ENCODE data around the gene RSPH10B2. TPM values are rescaled to one million over a fixed set of nuclear protein-coding genes. Genes with fewer than 3 reads are reported as not detected.

RSPH10B2 gene
- total and polyA plus RNA-seq, 2 of the 13 experiments (the other 11 are each of a cell fraction or from before 2014, with no cell fraction given): 0.31 TPM; not detected in 1

DNA sequence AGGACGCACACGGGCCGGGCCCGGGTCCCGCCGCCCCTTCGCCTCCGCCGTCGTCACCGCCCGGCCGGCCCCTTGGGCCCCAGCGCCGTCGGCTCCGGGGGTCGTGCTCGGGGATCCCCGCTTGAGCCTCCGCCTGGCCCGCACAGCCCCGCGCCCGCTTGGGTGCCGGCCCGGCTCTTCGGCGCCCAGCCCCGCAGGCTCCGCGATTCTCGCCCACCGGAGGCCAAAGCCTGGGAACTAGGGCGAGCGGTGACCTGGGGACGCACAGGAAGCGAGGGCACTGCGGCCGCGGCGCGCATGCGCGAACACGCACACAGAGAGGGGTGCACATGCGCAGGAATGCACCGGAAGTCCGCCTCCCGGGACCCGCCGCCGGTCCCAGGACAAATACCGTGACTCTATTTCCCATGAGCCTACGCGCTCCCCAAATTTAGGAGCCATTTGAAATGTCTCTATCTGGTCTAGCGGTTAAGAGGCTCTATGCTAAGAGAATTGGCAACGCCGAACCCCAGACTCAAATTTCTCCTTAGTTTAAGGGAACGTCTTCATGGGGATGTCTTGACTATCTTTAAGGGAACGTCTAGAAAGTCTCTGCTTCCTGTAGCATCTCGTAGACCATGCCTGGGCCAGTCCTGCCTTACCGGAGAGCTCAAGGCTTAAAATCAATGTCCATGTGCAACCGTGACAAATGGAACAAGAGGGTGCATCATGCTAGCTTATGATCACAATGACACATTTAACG, 47.1 kb upstream of the RSPH10B2 start, which contains the start of gene ZNF12 (continued):
- TF ChIP-seq, protein P1, sequence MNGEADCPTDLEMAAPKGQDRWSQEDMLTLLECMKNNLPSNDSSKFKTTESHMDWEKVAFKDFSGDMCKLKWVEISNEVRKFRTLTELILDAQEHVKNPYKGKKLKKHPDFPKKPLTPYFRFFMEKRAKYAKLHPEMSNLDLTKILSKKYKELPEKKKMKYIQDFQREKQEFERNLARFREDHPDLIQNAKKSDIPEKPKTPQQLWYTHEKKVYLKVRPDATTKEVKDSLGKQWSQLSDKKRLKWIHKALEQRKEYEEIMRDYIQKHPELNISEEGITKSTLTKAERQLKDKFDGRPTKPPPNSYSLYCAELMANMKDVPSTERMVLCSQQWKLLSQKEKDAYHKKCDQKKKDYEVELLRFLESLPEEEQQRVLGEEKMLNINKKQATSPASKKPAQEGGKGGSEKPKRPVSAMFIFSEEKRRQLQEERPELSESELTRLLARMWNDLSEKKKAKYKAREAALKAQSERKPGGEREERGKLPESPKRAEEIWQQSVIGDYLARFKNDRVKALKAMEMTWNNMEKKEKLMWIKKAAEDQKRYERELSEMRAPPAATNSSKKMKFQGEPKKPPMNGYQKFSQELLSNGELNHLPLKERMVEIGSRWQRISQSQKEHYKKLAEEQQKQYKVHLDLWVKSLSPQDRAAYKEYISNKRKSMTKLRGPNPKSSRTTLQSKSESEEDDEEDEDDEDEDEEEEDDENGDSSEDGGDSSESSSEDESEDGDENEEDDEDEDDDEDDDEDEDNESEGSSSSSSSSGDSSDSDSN (CRISPR knock-in tag; IDR thresholded peaks at IDR 0.05): peak; percentile 83
- TF ChIP-seq, protein P2, sequence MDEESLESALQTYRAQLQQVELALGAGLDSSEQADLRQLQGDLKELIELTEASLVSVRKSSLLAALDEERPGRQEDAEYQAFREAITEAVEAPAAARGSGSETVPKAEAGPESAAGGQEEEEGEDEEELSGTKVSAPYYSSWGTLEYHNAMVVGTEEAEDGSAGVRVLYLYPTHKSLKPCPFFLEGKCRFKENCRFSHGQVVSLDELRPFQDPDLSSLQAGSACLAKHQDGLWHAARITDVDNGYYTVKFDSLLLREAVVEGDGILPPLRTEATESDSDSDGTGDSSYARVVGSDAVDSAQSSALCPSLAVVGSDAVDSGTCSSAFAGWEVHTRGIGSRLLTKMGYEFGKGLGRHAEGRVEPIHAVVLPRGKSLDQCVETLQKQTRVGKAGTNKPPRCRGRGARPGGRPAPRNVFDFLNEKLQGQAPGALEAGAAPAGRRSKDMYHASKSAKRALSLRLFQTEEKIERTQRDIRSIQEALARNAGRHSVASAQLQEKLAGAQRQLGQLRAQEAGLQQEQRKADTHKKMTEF (CRISPR knock-in tag; IDR thresholded peaks at IDR 0.05): peak; percentile 67; the same call in 1 of the 2 replicates
- TF ChIP-seq, protein P3, sequence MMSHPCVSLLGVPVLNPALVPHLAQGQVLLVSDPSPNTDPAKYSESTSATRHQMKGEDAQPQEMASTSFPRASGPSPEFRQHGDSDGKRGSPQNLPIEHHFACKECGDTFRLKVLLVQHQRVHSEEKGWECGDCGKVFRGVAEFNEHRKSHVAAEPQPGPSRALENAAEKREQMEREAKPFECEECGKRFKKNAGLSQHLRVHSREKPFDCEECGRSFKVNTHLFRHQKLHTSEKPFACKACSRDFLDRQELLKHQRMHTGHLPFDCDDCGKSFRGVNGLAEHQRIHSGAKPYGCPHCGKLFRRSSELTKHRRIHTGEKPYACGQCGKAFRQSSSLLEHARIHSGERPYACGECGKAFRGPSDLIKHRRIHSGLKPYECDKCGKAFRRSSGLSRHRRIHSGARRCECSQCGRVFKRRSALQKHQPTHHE (CRISPR knock-in tag; IDR thresholded peaks at IDR 0.05; ENCODE audit: borderline replicate concordance): no peak; the same call in 1 of the 2 replicates
- TF ChIP-seq ZNF354B (CRISPR knock-in tag; IDR thresholded peaks at IDR 0.05) (no peak), CAMTA2 (CRISPR knock-in tag; IDR thresholded peaks at IDR 0.05; ENCODE audit: borderline replicate concordance) (0 out of 2 replicates have a peak, but pooled peaks have one; percentile 19), SMARCC2 (IDR thresholded peaks at IDR 0.05) (no peak), AHR (CRISPR knock-in tag; IDR thresholded peaks at IDR 0.05) (peak; percentile 58; the same call in 1 of the 2 replicates), ERF (CRISPR knock-in tag; IDR thresholded peaks at IDR 0.05) (peak; percentile 75), ZNF788 (CRISPR knock-in tag; IDR thresholded peaks at IDR 0.05; ENCODE audit: borderline replicate concordance) (no peak), ZNF180 (CRISPR knock-in tag; IDR thresholded peaks at IDR 0.05; ENCODE audit: borderline replicate concordance, low read depth) (no peak), FIP1L1 (IDR thresholded peaks at IDR 0.05; ENCODE audit: borderline replicate concordance, insufficient read depth, low read depth, low read length) (no peak), STAT5B (CRISPR knock-in tag; IDR thresholded peaks at IDR 0.05) (no peak), ZNF670 (CRISPR knock-in tag; IDR thresholded peaks at IDR 0.05; ENCODE audit: borderline replicate concordance) (peak; percentile 80; the same call in 1 of the 2 replicates), CREB1 (IDR thresholded peaks at IDR 0.05) (0 out of 2 replicates have a peak, but pooled peaks have one; percentile 1), CREB1 (CRISPR knock-in tag; IDR thresholded peaks at IDR 0.05) (no peak), SRSF4 (IDR thresholded peaks at IDR 0.05; ENCODE audit: low read depth, low read length, poor library complexity, severe bottlenecking) (no peak), ZNF674 (CRISPR knock-in tag; IDR thresholded peaks at IDR 0.05; ENCODE audit: low read depth) (no peak), ZFP37 (CRISPR knock-in tag; IDR thresholded peaks at IDR 0.05; ENCODE audit: borderline replicate concordance) (no peak), NR2F6 (IDR thresholded peaks at IDR 0.05) (no peak), NR2F6 (CRISPR knock-in tag; IDR thresholded peaks at IDR 0.05) (0 out of 2 replicates have a peak, but pooled peaks have one; percentile 22), SUZ12 (IDR thresholded peaks at IDR 0.05; ENCODE audit: low read depth, low read length) (no peak)
- TF ChIP-seq, protein P4, sequence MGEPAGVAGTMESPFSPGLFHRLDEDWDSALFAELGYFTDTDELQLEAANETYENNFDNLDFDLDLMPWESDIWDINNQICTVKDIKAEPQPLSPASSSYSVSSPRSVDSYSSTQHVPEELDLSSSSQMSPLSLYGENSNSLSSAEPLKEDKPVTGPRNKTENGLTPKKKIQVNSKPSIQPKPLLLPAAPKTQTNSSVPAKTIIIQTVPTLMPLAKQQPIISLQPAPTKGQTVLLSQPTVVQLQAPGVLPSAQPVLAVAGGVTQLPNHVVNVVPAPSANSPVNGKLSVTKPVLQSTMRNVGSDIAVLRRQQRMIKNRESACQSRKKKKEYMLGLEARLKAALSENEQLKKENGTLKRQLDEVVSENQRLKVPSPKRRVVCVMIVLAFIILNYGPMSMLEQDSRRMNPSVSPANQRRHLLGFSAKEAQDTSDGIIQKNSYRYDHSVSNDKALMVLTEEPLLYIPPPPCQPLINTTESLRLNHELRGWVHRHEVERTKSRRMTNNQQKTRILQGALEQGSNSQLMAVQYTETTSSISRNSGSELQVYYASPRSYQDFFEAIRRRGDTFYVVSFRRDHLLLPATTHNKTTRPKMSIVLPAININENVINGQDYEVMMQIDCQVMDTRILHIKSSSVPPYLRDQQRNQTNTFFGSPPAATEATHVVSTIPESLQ (CRISPR knock-in tag; conservative IDR thresholded peaks at IDR 0.05): no peak
- TF ChIP-seq, protein P5, sequence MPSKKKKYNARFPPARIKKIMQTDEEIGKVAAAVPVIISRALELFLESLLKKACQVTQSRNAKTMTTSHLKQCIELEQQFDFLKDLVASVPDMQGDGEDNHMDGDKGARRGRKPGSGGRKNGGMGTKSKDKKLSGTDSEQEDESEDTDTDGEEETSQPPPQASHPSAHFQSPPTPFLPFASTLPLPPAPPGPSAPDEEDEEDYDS (CRISPR knock-in tag; IDR thresholded peaks at IDR 0.05): peak; percentile 46; the same call in 1 of the 2 replicates

Measured in HepG2 (cell line).